ENCODE results near the gene UBE2V1. TPM values are rescaled to one million over a fixed set of nuclear protein-coding genes. Genes with fewer than 3 reads are reported as not detected.

Gene UBE2V1
- total and polyA plus RNA-seq, 2 of the 13 experiments (the other 11 are each of a cell fraction or from before 2014, with no cell fraction given): 81.3 to 132 TPM

DNA sequence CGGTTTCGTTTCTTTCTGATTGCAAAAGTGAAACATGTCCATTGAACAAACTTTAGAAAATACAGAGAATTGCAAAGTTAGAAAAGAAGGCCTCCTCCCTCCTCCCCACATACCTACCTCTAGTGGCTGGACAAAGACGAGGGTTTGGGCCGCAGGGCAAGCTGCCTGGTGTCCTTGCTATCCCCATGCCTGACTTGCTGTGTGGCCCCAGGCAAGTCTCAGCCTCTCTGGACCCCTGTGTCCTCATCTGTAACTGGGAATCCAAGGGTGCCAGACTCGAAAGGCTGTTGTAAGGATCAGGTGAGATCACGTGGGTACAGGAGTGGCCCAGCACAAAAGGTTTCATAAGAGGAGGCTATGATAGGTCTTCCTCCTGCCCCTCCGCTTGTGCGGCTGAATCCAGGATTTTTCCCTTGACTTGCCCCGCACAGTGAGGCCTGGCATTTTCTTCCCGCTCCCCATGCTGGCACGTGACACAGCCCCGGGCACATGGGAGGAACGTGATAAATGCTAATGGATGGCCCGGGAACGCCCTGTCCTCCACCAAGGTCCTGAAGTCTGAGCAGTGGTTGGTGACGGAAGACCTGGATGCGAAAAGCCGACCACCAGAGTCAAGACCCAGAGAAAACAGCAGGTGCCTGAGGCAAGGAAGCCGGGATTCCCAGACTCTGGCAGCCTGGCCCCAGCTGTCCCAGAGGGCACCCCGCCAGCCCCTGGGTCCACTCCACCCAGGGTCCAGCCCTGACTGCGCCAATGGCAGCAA, 55.8 kb downstream of the UBE2V1 start (continued):
- TF ChIP-seq, protein P1, sequence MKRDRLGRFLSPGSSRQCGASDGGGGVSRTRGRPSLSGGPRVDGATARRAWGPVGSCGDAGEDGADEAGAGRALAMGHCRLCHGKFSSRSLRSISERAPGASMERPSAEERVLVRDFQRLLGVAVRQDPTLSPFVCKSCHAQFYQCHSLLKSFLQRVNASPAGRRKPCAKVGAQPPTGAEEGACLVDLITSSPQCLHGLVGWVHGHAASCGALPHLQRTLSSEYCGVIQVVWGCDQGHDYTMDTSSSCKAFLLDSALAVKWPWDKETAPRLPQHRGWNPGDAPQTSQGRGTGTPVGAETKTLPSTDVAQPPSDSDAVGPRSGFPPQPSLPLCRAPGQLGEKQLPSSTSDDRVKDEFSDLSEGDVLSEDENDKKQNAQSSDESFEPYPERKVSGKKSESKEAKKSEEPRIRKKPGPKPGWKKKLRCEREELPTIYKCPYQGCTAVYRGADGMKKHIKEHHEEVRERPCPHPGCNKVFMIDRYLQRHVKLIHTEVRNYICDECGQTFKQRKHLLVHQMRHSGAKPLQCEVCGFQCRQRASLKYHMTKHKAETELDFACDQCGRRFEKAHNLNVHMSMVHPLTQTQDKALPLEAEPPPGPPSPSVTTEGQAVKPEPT (CRISPR knock-in tag; IDR thresholded peaks at IDR 0.05; ENCODE audit: low read depth): no peak
- TF ChIP-seq ZNF577 (CRISPR knock-in tag; IDR thresholded peaks at IDR 0.05; ENCODE audit: borderline replicate concordance, low read depth) (no peak), ZMYM3 (CRISPR knock-in tag; IDR thresholded peaks at IDR 0.05) (peak; percentile 56; the same call in 1 of the 2 replicates), NRL (CRISPR knock-in tag; IDR thresholded peaks at IDR 0.05; ENCODE audit: borderline replicate concordance) (0 out of 2 replicates have a peak, but pooled peaks have one; percentile 29), FOXA3 (CRISPR knock-in tag; IDR thresholded peaks at IDR 0.05) (no peak)
- TF ChIP-seq, protein P2, sequence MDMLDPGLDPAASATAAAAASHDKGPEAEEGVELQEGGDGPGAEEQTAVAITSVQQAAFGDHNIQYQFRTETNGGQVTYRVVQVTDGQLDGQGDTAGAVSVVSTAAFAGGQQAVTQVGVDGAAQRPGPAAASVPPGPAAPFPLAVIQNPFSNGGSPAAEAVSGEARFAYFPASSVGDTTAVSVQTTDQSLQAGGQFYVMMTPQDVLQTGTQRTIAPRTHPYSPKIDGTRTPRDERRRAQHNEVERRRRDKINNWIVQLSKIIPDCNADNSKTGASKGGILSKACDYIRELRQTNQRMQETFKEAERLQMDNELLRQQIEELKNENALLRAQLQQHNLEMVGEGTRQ (IDR thresholded peaks at IDR 0.05; ENCODE audit: low read depth, low read length): peak; percentile 43
- TF ChIP-seq, protein P2 (CRISPR knock-in tag; IDR thresholded peaks at IDR 0.05; ENCODE audit: borderline replicate concordance): no peak; the same call in 1 of the 2 replicates
- TF ChIP-seq, protein P3, sequence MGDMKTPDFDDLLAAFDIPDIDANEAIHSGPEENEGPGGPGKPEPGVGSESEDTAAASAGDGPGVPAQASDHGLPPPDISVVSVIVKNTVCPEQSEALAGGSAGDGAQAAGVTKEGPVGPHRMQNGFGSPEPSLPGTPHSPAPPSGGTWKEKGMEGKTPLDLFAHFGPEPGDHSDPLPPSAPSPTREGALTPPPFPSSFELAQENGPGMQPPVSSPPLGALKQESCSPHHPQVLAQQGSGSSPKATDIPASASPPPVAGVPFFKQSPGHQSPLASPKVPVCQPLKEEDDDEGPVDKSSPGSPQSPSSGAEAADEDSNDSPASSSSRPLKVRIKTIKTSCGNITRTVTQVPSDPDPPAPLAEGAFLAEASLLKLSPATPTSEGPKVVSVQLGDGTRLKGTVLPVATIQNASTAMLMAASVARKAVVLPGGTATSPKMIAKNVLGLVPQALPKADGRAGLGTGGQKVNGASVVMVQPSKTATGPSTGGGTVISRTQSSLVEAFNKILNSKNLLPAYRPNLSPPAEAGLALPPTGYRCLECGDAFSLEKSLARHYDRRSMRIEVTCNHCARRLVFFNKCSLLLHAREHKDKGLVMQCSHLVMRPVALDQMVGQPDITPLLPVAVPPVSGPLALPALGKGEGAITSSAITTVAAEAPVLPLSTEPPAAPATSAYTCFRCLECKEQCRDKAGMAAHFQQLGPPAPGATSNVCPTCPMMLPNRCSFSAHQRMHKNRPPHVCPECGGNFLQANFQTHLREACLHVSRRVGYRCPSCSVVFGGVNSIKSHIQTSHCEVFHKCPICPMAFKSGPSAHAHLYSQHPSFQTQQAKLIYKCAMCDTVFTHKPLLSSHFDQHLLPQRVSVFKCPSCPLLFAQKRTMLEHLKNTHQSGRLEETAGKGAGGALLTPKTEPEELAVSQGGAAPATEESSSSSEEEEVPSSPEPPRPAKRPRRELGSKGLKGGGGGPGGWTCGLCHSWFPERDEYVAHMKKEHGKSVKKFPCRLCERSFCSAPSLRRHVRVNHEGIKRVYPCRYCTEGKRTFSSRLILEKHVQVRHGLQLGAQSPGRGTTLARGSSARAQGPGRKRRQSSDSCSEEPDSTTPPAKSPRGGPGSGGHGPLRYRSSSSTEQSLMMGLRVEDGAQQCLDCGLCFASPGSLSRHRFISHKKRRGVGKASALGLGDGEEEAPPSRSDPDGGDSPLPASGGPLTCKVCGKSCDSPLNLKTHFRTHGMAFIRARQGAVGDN (CRISPR knock-in tag; IDR thresholded peaks at IDR 0.05): peak; percentile 37; the same call in 1 of the 2 replicates
- TF ChIP-seq, protein P4, sequence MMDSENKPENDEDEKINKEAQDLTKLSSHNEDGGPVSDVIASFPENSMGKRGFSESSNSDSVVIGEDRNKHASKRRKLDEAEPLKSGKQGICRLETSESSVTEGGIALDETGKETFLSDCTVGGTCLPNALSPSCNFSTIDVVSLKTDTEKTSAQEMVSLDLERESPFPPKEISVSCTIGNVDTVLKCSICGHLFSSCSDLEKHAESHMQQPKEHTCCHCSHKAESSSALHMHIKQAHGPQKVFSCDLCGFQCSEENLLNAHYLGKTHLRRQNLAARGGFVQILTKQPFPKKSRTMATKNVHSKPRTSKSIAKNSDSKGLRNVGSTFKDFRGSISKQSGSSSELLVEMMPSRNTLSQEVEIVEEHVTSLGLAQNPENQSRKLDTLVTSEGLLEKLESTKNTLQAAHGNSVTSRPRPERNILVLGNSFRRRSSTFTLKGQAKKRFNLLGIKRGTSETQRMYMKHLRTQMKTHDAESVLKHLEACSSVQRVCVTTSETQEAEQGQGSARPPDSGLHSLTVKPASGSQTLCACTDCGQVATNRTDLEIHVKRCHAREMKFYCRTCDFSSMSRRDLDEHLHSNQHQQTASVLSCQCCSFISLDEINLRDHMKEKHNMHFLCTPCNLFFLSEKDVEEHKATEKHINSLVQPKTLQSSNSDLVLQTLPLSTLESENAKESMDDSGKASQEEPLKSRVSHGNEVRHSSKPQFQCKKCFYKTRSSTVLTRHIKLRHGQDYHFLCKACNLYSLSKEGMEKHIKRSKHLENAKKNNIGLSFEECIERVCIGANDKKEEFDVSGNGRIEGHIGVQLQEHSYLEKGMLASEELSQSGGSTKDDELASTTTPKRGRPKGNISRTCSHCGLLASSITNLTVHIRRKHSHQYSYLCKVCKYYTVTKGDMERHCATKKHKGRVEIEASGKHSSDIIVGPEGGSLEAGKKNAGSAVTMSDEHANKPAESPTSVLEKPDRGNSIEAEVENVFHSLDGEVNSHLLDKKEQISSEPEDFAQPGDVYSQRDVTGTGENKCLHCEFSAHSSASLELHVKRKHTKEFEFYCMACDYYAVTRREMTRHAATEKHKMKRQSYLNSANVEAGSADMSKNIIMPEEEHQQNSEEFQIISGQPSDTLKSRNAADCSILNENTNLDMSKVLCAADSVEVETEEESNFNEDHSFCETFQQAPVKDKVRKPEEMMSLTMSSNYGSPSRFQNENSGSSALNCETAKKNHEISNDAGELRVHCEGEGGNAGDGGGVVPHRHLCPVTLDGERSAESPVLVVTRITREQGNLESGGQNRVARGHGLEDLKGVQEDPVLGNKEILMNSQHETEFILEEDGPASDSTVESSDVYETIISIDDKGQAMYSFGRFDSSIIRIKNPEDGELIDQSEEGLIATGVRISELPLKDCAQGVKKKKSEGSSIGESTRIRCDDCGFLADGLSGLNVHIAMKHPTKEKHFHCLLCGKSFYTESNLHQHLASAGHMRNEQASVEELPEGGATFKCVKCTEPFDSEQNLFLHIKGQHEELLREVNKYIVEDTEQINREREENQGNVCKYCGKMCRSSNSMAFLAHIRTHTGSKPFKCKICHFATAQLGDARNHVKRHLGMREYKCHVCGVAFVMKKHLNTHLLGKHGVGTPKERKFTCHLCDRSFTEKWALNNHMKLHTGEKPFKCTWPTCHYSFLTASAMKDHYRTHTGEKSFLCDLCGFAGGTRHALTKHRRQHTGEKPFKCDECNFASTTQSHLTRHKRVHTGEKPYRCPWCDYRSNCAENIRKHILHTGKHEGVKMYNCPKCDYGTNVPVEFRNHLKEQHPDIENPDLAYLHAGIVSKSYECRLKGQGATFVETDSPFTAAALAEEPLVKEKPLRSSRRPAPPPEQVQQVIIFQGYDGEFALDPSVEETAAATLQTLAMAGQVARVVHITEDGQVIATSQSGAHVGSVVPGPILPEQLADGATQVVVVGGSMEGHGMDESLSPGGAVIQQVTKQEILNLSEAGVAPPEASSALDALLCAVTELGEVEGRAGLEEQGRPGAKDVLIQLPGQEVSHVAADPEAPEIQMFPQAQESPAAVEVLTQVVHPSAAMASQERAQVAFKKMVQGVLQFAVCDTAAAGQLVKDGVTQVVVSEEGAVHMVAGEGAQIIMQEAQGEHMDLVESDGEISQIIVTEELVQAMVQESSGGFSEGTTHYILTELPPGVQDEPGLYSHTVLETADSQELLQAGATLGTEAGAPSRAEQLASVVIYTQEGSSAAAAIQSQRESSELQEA (CRISPR knock-in tag; IDR thresholded peaks at IDR 0.05; ENCODE audit: not compliant biosample characterization): peak; percentile 59
